IMR-90 (cell line): Measurements from ENCODE around the gene TRABD2A. TPM values are rescaled to one million over a fixed set of nuclear protein-coding genes. Genes with fewer than 3 reads are reported as not detected.

ENCODE experiments used
- ATAC-seq: fragments of 200-7000 bp; cut with Tn5 transposase; 2 replicates; pipeline ENCODE4 v1.9.1; 2020; ENCODE audit warnings: low read depth, mild to moderate bottlenecking, moderate library complexity
- BruUV-seq: library from RNA; stranded (reverse); fragments of 400-500 nt; replicated peaks from 2 replicates; lab custom pipeline; 2021; lab: Mats Ljungman, UMichigan
- CTCF ChIA-PET: fragments of 300-600 bp; formaldehyde crosslinking; extraction: SDS; loops from one replicate; lab custom pipeline; 2021; ENCODE audit warnings: antibody characterized with exemption; lab: Yijun Ruan, JAX
- POLR2A ChIA-PET: fragments of 300-600 bp; sonication (Branson Sonifier 250); formaldehyde crosslinking; loops from one replicate; lab custom pipeline; 2022; ENCODE audit warnings: antibody characterized with exemption; ENCODE audit not compliant: unreplicated experiment; lab: Charles Lee
- DNase-seq: peaks from one replicate; pipeline ENCODE4 v3.0.0; 2013
- H2AFZ ChIP-seq: replicated peaks from 2 replicates; pipeline ENCODE3; 2013; ENCODE audit warnings: low read length, mild to moderate bottlenecking; ENCODE audit not compliant: poor library complexity
- H2AK5ac ChIP-seq: 2 replicates; pipeline ENCODE4 v1.6.1; 2013; ENCODE audit warnings: low read depth, low read length, inconsistent platforms
- H2AK9ac ChIP-seq: replicated peaks from 2 replicates; pipeline ENCODE3; 2013; ENCODE audit warnings: mild to moderate bottlenecking, low read depth, low read length, moderate library complexity; ENCODE audit not compliant: poor library complexity
- H2BK120ac ChIP-seq: 2 replicates; pipeline ENCODE4 v1.6.1; 2013; ENCODE audit warnings: low read depth, low read length, inconsistent platforms
- H2BK15ac ChIP-seq: 3 replicates; pipeline ENCODE4 v1.6.1; 2013; ENCODE audit warnings: low read depth, low read length, inconsistent platforms
- H2BK20ac ChIP-seq: 2 replicates; pipeline ENCODE4 v1.6.1; 2013; ENCODE audit warnings: low read depth, mild to moderate bottlenecking, inconsistent platforms, low read length, moderate library complexity
- H2BK5ac ChIP-seq: 2 replicates; pipeline ENCODE4 v1.6.1; 2013; ENCODE audit warnings: mild to moderate bottlenecking, low read depth, low read length, inconsistent platforms; ENCODE audit not compliant: poor library complexity, severe bottlenecking
- H3K14ac ChIP-seq: replicated peaks from 2 replicates; pipeline ENCODE4 v1.6.1; 2013; ENCODE audit warnings: low read depth, low read length, inconsistent platforms
- H3K18ac ChIP-seq: 2 replicates; pipeline ENCODE4 v1.6.1; 2013; ENCODE audit warnings: low read depth, low read length, control low read depth
- H3K23ac ChIP-seq: 2 replicates; pipeline ENCODE4 v1.6.1; 2013; ENCODE audit warnings: low read depth, low read length, inconsistent platforms
- H3K27ac ChIP-seq: 2 replicates; pipeline ENCODE4 v1.5.1; 2013; ENCODE audit warnings: mild to moderate bottlenecking, control low read depth, low read length; ENCODE audit not compliant: insufficient read depth
- H3K27me3 ChIP-seq: 2 replicates; pipeline ENCODE4 v1.6.1; 2013; ENCODE audit warnings: low read length; ENCODE audit not compliant: control insufficient read depth, insufficient read depth
- H3K36me3 ChIP-seq: 2 replicates; pipeline ENCODE4 v1.6.1; 2013; ENCODE audit warnings: low read length, mixed read lengths; ENCODE audit not compliant: control insufficient read depth, insufficient read depth
- H3K4ac ChIP-seq: 2 replicates; pipeline ENCODE4 v1.6.1; 2013; ENCODE audit warnings: low read depth, low read length, inconsistent platforms
- H3K4me1 ChIP-seq: 2 replicates; pipeline ENCODE4 v1.6.1; 2013; ENCODE audit warnings: low read length, mixed read lengths; ENCODE audit not compliant: control insufficient read depth, insufficient read depth
- H3K4me2 ChIP-seq: 2 replicates; pipeline ENCODE4 v1.6.1; 2013; ENCODE audit warnings: low read depth, mild to moderate bottlenecking, control low read depth, low read length, moderate library complexity
- H3K4me3 ChIP-seq: 2 replicates; pipeline ENCODE4 v1.5.1; 2013; ENCODE audit warnings: low read depth, mild to moderate bottlenecking, control low read depth, low read length, moderate library complexity; ENCODE audit not compliant: insufficient read depth
- H3K56ac ChIP-seq: 2 replicates; pipeline ENCODE4 v1.6.1; 2013; ENCODE audit warnings: low read length, inconsistent platforms; ENCODE audit not compliant: insufficient read depth; ENCODE audit errors: extremely low read depth
- H3K79me1 ChIP-seq, 2 experiments: 2 replicates each; pipeline ENCODE4 v1.6.1; 2013; ENCODE audit warnings: low read length in 2 of 2, inconsistent platforms in 1 of 2, low read depth in 1 of 2
- H3K9ac ChIP-seq: 2 replicates; pipeline ENCODE4 v1.6.1; 2013; ENCODE audit warnings: low read depth, low read length, control low read depth
- H3K9me1 ChIP-seq: 2 replicates; pipeline ENCODE4 v1.6.1; 2013; ENCODE audit warnings: low read length, inconsistent platforms; ENCODE audit not compliant: insufficient read depth
- H3K9me3 ChIP-seq: 2 replicates; pipeline ENCODE4 v1.6.1; 2013; ENCODE audit warnings: low read length; ENCODE audit not compliant: control insufficient read depth, insufficient read depth
- H4K20me1 ChIP-seq: 2 replicates; pipeline ENCODE4 v1.6.1; 2013; ENCODE audit warnings: low read length, inconsistent platforms; ENCODE audit not compliant: insufficient read depth
- H4K5ac ChIP-seq: 2 replicates; pipeline ENCODE4 v1.6.1; 2013; ENCODE audit warnings: mild to moderate bottlenecking, low read depth, low read length, control low read depth
- H4K8ac ChIP-seq, 2 experiments: 2 replicates each; pipeline ENCODE4 v1.6.1; 2013; ENCODE audit warnings: low read depth in 2 of 2, low read length in 2 of 2, control low read depth in 1 of 2, inconsistent platforms in 1 of 2
- H4K91ac ChIP-seq: 2 replicates; pipeline ENCODE4 v1.6.1; 2013; ENCODE audit warnings: low read depth, low read length, inconsistent platforms; ENCODE audit not compliant: insufficient read depth
- MAFK ChIP-seq: IDR thresholded peaks from 2 replicates; pipeline ENCODE4 v1.6.1; 2012; ENCODE audit warnings: low read depth, low read length, improper control_type of control experiment
- MAZ ChIP-seq: IDR thresholded peaks from 2 replicates; pipeline ENCODE4 v1.6.1; 2012; ENCODE audit warnings: low read depth, mild to moderate bottlenecking, low read length, improper control_type of control experiment, moderate library complexity, borderline replicate concordance
- POLR2A ChIP-seq: IDR thresholded peaks from 2 replicates; pipeline ENCODE4 v1.6.1; 2012; ENCODE audit warnings: mild to moderate bottlenecking, low read depth, low read length
- SMC3 ChIP-seq: fragments of 150-350 bp; IDR thresholded peaks from 2 replicates; pipeline ENCODE4 v1.6.1; 2016; ENCODE audit warnings: low read depth, mild to moderate bottlenecking, antibody characterized with exemption, low read length, moderate library complexity
- WGBS, 2 experiments: methylation state at CpG; one replicate each; pipeline versions ENCODE4 v1.1.5 to v1.1.7; 2013; ENCODE audit warnings: missing lambda C conversion rate in 2 of 2; ENCODE audit not compliant: insufficient read length in 1 of 2; ENCODE audit errors: extremely low coverage in 2 of 2; 5-methylcytosine and 5-hydroxymethylcytosine counted together
- dilution Hi-C: fragments of 300-500 bp; cut with HindIII; formaldehyde crosslinking; loops from one replicate; pipeline ENCODE4 v1.14.3; 2018; ENCODE audit warnings: low sequenced_read_pairs; ENCODE audit not compliant: unreplicated experiment
- in situ Hi-C: fragments of 300-500 bp; cut with MboI; formaldehyde crosslinking; loops from 3 replicates; pipeline ENCODE4 v1.14.3; 2019; ENCODE audit warnings: low sequenced_read_pairs, inconsistent platforms, mixed read lengths
- intact Hi-C: fragments of 100-400 bp; cut with micrococcal nuclease; formaldehyde crosslinking; loops from 2 replicates; pipeline ENCODE4 v1.10.0; 2022
- polyA plus RNA-seq, 3 experiments: library from polyadenylated mRNA; depleted of rRNA; stranded (reverse); fragments of >200 nt; gene quantifications; 2 replicates each; pipeline ENCODE4 v1.2.3, GENCODE V29; 2012; ENCODE audit warnings: low replicate concordance in 1 of 3
- total RNA-seq: library from RNA; depleted of rRNA; stranded (reverse); fragments of >200 nt; gene quantifications from 2 replicates; pipeline ENCODE4 v1.2.3, GENCODE V29; 2012

TRABD2A gene
- total and polyA plus RNA-seq, 2 of the 4 experiments (the other 2 are of a cell fraction) = 17.6 to 20.3 TPM

DNA sequence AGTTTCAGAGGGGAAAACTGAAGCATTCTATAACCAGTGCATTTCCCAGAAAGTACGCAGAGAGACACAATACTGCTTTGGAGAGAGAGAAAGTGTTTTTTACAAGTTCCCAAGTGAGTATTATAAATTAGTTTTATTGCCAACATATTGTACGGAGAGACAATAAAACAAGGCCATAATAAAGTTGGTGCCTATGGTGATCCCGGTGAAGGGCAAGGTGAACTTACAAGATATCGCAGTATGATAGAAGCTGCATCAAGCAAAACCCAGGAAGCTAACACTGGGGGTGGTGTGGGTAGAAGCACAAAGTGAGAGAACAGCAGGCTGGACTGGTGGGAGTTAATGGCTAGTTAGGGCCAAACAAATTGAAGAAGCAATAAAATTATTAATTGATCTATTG lies 32.1 kb upstream of the TRABD2A start:
- Histone ChIP-seq H3K18ac (no peak overlapping the region), H4K20me1 (no peaks in the 10 kb centered on the region; the same call in 1 of the 2 replicates), H3K9me3 (no peaks in the 10 kb centered on the region), H3K4me3 (no peak overlapping the region), H3K14ac (no peak overlapping the region), H4K91ac (no peak overlapping the region), H2BK20ac (no peak overlapping the region), H2AK9ac (no peak overlapping the region), H3K56ac (no peak overlapping the region), H3K36me3 (peaks cover 8% of the 10 kb centered on the region), H2BK15ac (no peak overlapping the region), H3K23ac (no peak overlapping the region), H2BK5ac (no peak overlapping the region), H2BK120ac (no peak overlapping the region), H3K4me2 (no peak overlapping the region), H3K79me1 (peaks cover 9 to 24% of the 10 kb centered on the region in 2 experiments), H3K4ac (no peak overlapping the region), H4K8ac (no peak overlapping the region), H3K9me1 (no peaks in the 10 kb centered on the region), H2AK5ac (no peak overlapping the region), H3K4me1 (peaks cover 3% of the 10 kb centered on the region; the same call in 1 of the 2 replicates), H2AFZ (no peak overlapping the region), H3K9ac (no peak overlapping the region), H3K27ac (no peak overlapping the region), H4K5ac (no peak overlapping the region), H3K27me3 (no peaks in the 10 kb centered on the region)
- no peak for TF ChIP-seq MAFK
- TF ChIP-seq POLR2A = no peak
- no peak for TF ChIP-seq SMC3
- TF ChIP-seq MAZ = no peak
- ChIA-PET POLR2A (no interaction called here), CTCF (no interaction called here)
- BruUV-seq = no TSS peak
- intact Hi-C loops = no loop called here
- in situ Hi-C loops = no loop called here
- DNase-seq (no peak), ATAC-seq (no peak)
- dilution Hi-C loops = no loop called here
- 92% methylated on average over 2 of the region's 4 CpGs; no CpG with 5 or more reads in 1 of the 2 experiments for WGBS, 2 experiments
